A549 treated with dexamethasone at 1 μM for 4 hours (cell line): ENCODE measurements around the gene MPDZ. TPM values are rescaled to one million over a fixed set of nuclear protein-coding genes. Genes with fewer than 3 reads are reported as not detected.

Source experiments
- total RNA-seq: library from RNA; stranded (reverse); fragments of 200-300 nt; extraction: Qiagen RNA extraction; gene quantifications from 5 replicates; pipeline ENCODE4 v1.2.3, GENCODE V29; 2022

MPDZ gene
- total RNA-seq, result 9.5 to 13.9 TPM (median 11.4 TPM) in 5 replicates

GRCh38 chr9:13279284-13280141, at the start of gene MPDZ:
Gene MPDZ, minus strand, starts transcription at chr9:13279692. Its CDS starts 29,377 bp downstream, at chr9:13250315.

